OCI-LY3 (cell line): ENCODE results near the gene VAV2.

ENCODE experiments used
- CTCF ChIP-seq: fragments of 200-600, 300-600 bp; sonication (generic); IDR thresholded peaks from 2 replicates; pipeline ENCODE4 v1.5.1; 2014; ENCODE audit warnings: antibody characterized with exemption, low read length, low read depth
- EZH2phosphoT487 ChIP-seq: fragments of 200-600 bp; shearing (Covaris generic); IDR thresholded peaks from 2 replicates; pipeline ENCODE4 v1.6.1; 2018; ENCODE audit warnings: antibody characterized with exemption, mixed run types, low read depth

- TF ChIP-seq CTCF (no peak), EZH2phosphoT487 (no peak)
Observed at GRCh38 chr9:133767008-133767407, 225.1 kb downstream of the VAV2 start.
